IMR-90 (cell line): Measurements from ENCODE around the gene HS3ST6. TPM values are rescaled to one million over a fixed set of nuclear protein-coding genes. Genes with fewer than 3 reads are reported as not detected.

Experiments
- ATAC-seq: fragments of 200-7000 bp; cut with Tn5 transposase; 2 replicates; pipeline ENCODE4 v1.9.1; 2020; ENCODE audit warnings: low read depth, mild to moderate bottlenecking, moderate library complexity
- BruUV-seq: library from RNA; stranded (reverse); fragments of 400-500 nt; replicated peaks from 2 replicates; lab custom pipeline; 2021; lab: Mats Ljungman, UMichigan
- CTCF ChIA-PET: fragments of 300-600 bp; formaldehyde crosslinking; extraction: SDS; loops from one replicate; lab custom pipeline; 2021; ENCODE audit warnings: antibody characterized with exemption; lab: Yijun Ruan, JAX
- POLR2A ChIA-PET: fragments of 300-600 bp; sonication (Branson Sonifier 250); formaldehyde crosslinking; loops from one replicate; lab custom pipeline; 2022; ENCODE audit warnings: antibody characterized with exemption; ENCODE audit not compliant: unreplicated experiment; lab: Charles Lee
- DNase-seq: peaks from one replicate; pipeline ENCODE4 v3.0.0; 2013
- H2AFZ ChIP-seq: replicated peaks from 2 replicates; pipeline ENCODE3; 2013; ENCODE audit warnings: low read length, mild to moderate bottlenecking; ENCODE audit not compliant: poor library complexity
- H2AK5ac ChIP-seq: 2 replicates; pipeline ENCODE4 v1.6.1; 2013; ENCODE audit warnings: low read depth, low read length, inconsistent platforms
- H2AK9ac ChIP-seq: replicated peaks from 2 replicates; pipeline ENCODE3; 2013; ENCODE audit warnings: mild to moderate bottlenecking, low read depth, low read length, moderate library complexity; ENCODE audit not compliant: poor library complexity
- H2BK120ac ChIP-seq: 2 replicates; pipeline ENCODE4 v1.6.1; 2013; ENCODE audit warnings: low read depth, low read length, inconsistent platforms
- H2BK15ac ChIP-seq: 3 replicates; pipeline ENCODE4 v1.6.1; 2013; ENCODE audit warnings: low read depth, low read length, inconsistent platforms
- H2BK20ac ChIP-seq: 2 replicates; pipeline ENCODE4 v1.6.1; 2013; ENCODE audit warnings: low read depth, mild to moderate bottlenecking, inconsistent platforms, low read length, moderate library complexity
- H2BK5ac ChIP-seq: 2 replicates; pipeline ENCODE4 v1.6.1; 2013; ENCODE audit warnings: mild to moderate bottlenecking, low read depth, low read length, inconsistent platforms; ENCODE audit not compliant: poor library complexity, severe bottlenecking
- H3K14ac ChIP-seq: replicated peaks from 2 replicates; pipeline ENCODE4 v1.6.1; 2013; ENCODE audit warnings: low read depth, low read length, inconsistent platforms
- H3K18ac ChIP-seq: 2 replicates; pipeline ENCODE4 v1.6.1; 2013; ENCODE audit warnings: low read depth, low read length, control low read depth
- H3K23ac ChIP-seq: 2 replicates; pipeline ENCODE4 v1.6.1; 2013; ENCODE audit warnings: low read depth, low read length, inconsistent platforms
- H3K27ac ChIP-seq: 2 replicates; pipeline ENCODE4 v1.5.1; 2013; ENCODE audit warnings: mild to moderate bottlenecking, control low read depth, low read length; ENCODE audit not compliant: insufficient read depth
- H3K27me3 ChIP-seq: 2 replicates; pipeline ENCODE4 v1.6.1; 2013; ENCODE audit warnings: low read length; ENCODE audit not compliant: control insufficient read depth, insufficient read depth
- H3K36me3 ChIP-seq: 2 replicates; pipeline ENCODE4 v1.6.1; 2013; ENCODE audit warnings: low read length, mixed read lengths; ENCODE audit not compliant: control insufficient read depth, insufficient read depth
- H3K4ac ChIP-seq: 2 replicates; pipeline ENCODE4 v1.6.1; 2013; ENCODE audit warnings: low read depth, low read length, inconsistent platforms
- H3K4me1 ChIP-seq: 2 replicates; pipeline ENCODE4 v1.6.1; 2013; ENCODE audit warnings: low read length, mixed read lengths; ENCODE audit not compliant: control insufficient read depth, insufficient read depth
- H3K4me2 ChIP-seq: 2 replicates; pipeline ENCODE4 v1.6.1; 2013; ENCODE audit warnings: low read depth, mild to moderate bottlenecking, control low read depth, low read length, moderate library complexity
- H3K4me3 ChIP-seq: 2 replicates; pipeline ENCODE4 v1.5.1; 2013; ENCODE audit warnings: low read depth, mild to moderate bottlenecking, control low read depth, low read length, moderate library complexity; ENCODE audit not compliant: insufficient read depth
- H3K56ac ChIP-seq: 2 replicates; pipeline ENCODE4 v1.6.1; 2013; ENCODE audit warnings: low read length, inconsistent platforms; ENCODE audit not compliant: insufficient read depth; ENCODE audit errors: extremely low read depth
- H3K79me1 ChIP-seq, 2 experiments: 2 replicates each; pipeline ENCODE4 v1.6.1; 2013; ENCODE audit warnings: low read length in 2 of 2, inconsistent platforms in 1 of 2, low read depth in 1 of 2
- H3K9ac ChIP-seq: 2 replicates; pipeline ENCODE4 v1.6.1; 2013; ENCODE audit warnings: low read depth, low read length, control low read depth
- H3K9me1 ChIP-seq: 2 replicates; pipeline ENCODE4 v1.6.1; 2013; ENCODE audit warnings: low read length, inconsistent platforms; ENCODE audit not compliant: insufficient read depth
- H3K9me3 ChIP-seq: 2 replicates; pipeline ENCODE4 v1.6.1; 2013; ENCODE audit warnings: low read length; ENCODE audit not compliant: control insufficient read depth, insufficient read depth
- H4K20me1 ChIP-seq: 2 replicates; pipeline ENCODE4 v1.6.1; 2013; ENCODE audit warnings: low read length, inconsistent platforms; ENCODE audit not compliant: insufficient read depth
- H4K5ac ChIP-seq: 2 replicates; pipeline ENCODE4 v1.6.1; 2013; ENCODE audit warnings: mild to moderate bottlenecking, low read depth, low read length, control low read depth
- H4K8ac ChIP-seq, 2 experiments: 2 replicates each; pipeline ENCODE4 v1.6.1; 2013; ENCODE audit warnings: low read depth in 2 of 2, low read length in 2 of 2, control low read depth in 1 of 2, inconsistent platforms in 1 of 2
- H4K91ac ChIP-seq: 2 replicates; pipeline ENCODE4 v1.6.1; 2013; ENCODE audit warnings: low read depth, low read length, inconsistent platforms; ENCODE audit not compliant: insufficient read depth
- FOS ChIP-seq: fragments of 150-350 bp; IDR thresholded peaks from 2 replicates; pipeline ENCODE4 v1.6.1; 2016; ENCODE audit warnings: low read depth, low read length
- NFE2L2 ChIP-seq: fragments of 150-350 bp; IDR thresholded peaks from 2 replicates; pipeline ENCODE4 v1.6.1; 2016; ENCODE audit warnings: low read depth, mild to moderate bottlenecking, low read length
- WGBS, 2 experiments: methylation state at CpG; one replicate each; pipeline versions ENCODE4 v1.1.5 to v1.1.7; 2013; ENCODE audit warnings: missing lambda C conversion rate in 2 of 2; ENCODE audit not compliant: insufficient read length in 1 of 2; ENCODE audit errors: extremely low coverage in 2 of 2; 5-methylcytosine and 5-hydroxymethylcytosine counted together
- dilution Hi-C: fragments of 300-500 bp; cut with HindIII; formaldehyde crosslinking; loops from one replicate; pipeline ENCODE4 v1.14.3; 2018; ENCODE audit warnings: low sequenced_read_pairs; ENCODE audit not compliant: unreplicated experiment
- in situ Hi-C: fragments of 300-500 bp; cut with MboI; formaldehyde crosslinking; loops from 3 replicates; pipeline ENCODE4 v1.14.3; 2019; ENCODE audit warnings: low sequenced_read_pairs, inconsistent platforms, mixed read lengths
- intact Hi-C: fragments of 100-400 bp; cut with micrococcal nuclease; formaldehyde crosslinking; loops from 2 replicates; pipeline ENCODE4 v1.10.0; 2022
- polyA plus RNA-seq, 3 experiments: library from polyadenylated mRNA; depleted of rRNA; stranded (reverse); fragments of >200 nt; gene quantifications; 2 replicates each; pipeline ENCODE4 v1.2.3, GENCODE V29; 2012; ENCODE audit warnings: low replicate concordance in 1 of 3
- total RNA-seq: library from RNA; depleted of rRNA; stranded (reverse); fragments of >200 nt; gene quantifications from 2 replicates; pipeline ENCODE4 v1.2.3, GENCODE V29; 2012

The HS3ST6 gene
- total and polyA plus RNA-seq, 2 of the 4 experiments (the other 2 are of a cell fraction), result not detected

DNA sequence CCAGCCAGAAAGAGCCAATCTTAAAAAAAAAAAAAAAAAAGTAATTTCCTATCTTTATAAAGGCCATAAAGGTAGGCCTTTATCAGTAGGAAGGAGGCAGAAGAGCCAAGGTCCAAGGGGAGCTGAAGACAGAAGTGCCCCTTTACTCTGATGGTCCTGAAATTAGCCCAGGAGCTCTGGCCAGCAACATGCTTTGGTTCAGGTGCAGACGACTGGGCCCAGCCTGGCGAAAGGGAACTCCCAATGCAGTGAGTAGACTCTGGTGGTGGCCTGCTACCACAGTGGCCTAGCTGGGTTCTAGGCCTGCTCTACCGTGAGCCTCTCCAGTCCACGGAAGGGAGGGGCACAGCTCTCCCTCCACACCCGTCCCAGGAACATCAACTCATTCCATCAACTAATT is 23.1 kb downstream of the HS3ST6 start:
- no peak for DNase-seq
- BruUV-seq, result no TSS peak
- intact Hi-C loops, result no loop called here

More for the DNA sequence above, 23.1 kb downstream of the HS3ST6 start:
- Histone ChIP-seq H3K9ac (no peak overlapping the region), H3K27me3 (peaks cover 48% of the 10 kb centered on the region), H2AK5ac (no peak overlapping the region), H3K36me3 (no peaks in the 10 kb centered on the region), H3K4me2 (no peak overlapping the region), H3K27ac (no peak overlapping the region), H2BK5ac (no peak overlapping the region), H2BK15ac (no peak overlapping the region), H2AFZ (no peak overlapping the region), H4K20me1 (no peaks in the 10 kb centered on the region), H3K4me3 (no peak overlapping the region), H3K9me3 (no peaks in the 10 kb centered on the region), H2AK9ac (no peak overlapping the region), H3K79me1 (no peaks in the 10 kb centered on the region), H4K91ac (no peak overlapping the region), H3K4me1 (no peaks in the 10 kb centered on the region), H4K5ac (no peak overlapping the region), H2BK20ac (no peak overlapping the region), H3K18ac (no peak overlapping the region), H3K4ac (no peak overlapping the region), H4K8ac (no peak overlapping the region), H3K23ac (no peak overlapping the region), H3K14ac (no peak overlapping the region), H2BK120ac (no peak overlapping the region), H3K9me1 (no peaks in the 10 kb centered on the region), H3K56ac (no peak overlapping the region)
- no peak for TF ChIP-seq NFE2L2
- no peak for TF ChIP-seq FOS
- ChIA-PET CTCF (interaction anchor here (0.6 to 0.7 kb wide), 2 partner anchors 32 to 1194 kb away, joined by 3 read pairs; no protein-coding TSS in a partner anchor), POLR2A (no interaction called here)
- in situ Hi-C loops, result loop anchor here (25.0 kb wide), 1 partner anchor 492 kb away; no protein-coding TSS in a partner anchor
- dilution Hi-C loops, result no loop called here
- WGBS, 2 experiments, result 80% methylated on average over 1 of the region's 5 CpGs; no CpG with 5 or more reads in 1 of the 2 experiments
- no peak for ATAC-seq
